ENCODE data around the gene NYAP2.

The NYAP2 gene

DNA sequence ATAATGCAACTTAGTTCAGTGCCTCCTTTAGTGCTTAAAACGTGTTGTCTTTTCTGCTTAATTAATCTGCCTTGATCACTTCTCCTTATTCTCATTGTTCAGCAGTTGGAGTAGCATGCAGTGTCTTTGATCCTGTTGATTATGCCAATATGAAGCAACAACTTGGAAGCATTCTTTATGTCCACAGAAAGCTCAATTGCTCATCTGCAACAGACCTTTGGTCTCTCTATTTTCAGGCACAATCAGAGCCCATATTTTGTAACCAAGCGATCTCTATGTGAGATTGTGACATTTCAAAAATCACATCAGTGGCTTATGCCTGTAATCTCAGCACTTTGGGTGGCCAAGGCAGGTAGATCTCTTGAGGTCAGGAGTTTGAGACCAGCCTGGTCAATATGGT lies 217.3 kb downstream of the NYAP2 start:
- no peak for DNase-seq (ENCODE audit: low read depth, low spot score)

- DNase-seq (ENCODE audit: low read depth, low spot score), result no peak
These were observed 220.7 kb downstream of the NYAP2 start for GRCh38 chr2:225620227-225620626.

DNA sequence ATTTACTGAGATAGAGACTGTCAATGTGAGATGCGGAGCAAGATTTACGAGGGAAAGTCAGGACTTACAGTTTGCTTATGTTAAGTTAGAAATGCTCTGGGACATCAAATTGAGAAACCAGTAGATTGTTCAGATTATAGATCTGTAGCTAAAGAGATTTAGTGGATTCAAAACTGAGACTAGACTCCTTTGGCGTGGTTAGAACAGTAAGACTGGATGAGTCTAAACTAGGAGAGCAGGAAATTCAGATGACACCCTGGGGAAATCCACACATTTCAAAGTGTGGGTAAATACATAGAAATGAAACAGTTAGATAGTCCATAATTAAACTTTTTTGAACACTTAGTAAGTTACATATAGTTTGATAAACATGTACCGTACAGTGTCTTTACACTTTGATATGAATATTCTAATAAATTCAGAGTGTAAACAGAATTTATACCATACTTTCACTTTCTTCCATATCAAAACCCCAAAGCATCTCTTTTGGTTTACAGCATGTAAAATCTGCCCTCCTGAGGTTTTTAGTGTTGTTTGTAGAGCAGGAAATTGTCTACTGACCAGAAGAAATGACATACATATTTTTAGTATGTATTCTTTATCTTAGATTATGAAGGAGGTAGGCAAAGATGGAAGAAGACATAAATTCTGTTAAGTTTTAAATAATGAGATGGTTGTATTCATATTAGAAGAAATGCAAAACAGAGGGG lies 231.5 kb downstream of the NYAP2 start:
- DNase-seq (ENCODE audit: low read depth, low spot score), result no peak

DNA sequence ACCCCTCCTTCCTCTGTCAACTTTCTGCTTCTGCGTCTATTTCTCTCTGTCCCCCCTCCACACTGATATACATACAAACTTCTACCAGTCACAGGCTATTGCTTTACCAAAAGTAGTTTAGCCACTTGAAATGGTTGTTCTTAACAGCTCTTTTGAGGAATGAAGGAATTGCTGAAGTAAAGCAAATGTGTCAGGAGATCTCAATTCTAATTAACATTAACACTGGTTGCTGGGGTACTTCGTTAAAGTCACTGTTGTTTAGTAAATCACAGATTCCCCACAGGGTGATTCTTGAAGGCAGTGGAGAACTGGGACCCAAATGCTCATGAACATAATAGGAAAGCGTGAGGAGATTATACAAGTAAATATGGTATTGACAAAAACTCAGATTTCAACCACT lies 232.8 kb downstream of the NYAP2 start:
- DNase-seq (ENCODE audit: low read depth, low spot score), result no peak

GRCh38 chr2:225636558-225636957 lies 237.0 kb downstream of the NYAP2 start:
- no peak for DNase-seq (ENCODE audit: low read depth, low spot score)

DNA sequence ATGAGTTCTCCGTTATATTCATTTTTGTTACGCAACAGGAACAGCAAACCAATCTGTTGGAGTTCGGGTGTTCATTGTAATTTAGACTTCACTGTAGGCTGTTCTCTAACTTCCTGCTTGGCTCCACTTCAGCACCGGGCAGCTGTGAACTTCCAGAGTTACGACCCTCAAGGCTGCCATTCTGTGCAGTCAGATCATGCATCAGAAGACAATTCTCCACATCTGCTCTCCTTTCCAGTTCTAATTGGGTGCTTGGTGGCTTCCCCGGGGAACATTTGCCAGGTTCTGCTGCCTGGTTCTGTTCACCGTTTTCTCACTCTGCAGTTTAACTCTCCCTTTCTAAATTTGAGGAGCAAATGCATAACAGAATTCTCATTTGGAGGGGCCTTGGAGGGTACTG lies 237.7 kb downstream of the NYAP2 start:
- DNase-seq (ENCODE audit: low read depth, low spot score), result no peak

DNA sequence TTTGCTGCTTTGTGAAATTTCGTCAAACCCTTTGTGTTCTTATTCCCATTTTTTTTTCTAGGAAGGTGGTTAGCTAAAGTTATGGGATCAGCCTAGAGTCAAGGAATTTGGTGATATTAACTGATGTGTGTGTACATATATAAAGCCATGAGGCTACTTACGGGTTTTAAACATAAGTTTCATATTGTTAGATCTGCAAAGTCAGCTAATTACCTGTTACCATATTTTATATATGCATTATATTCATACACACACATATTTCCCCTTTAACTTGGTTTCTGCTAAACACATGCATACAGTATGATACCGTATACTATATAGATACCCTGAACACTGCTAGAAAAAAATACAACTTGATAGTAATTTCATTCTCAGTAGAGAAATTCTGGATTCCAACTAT lies 241.0 kb downstream of the NYAP2 start:
- no peak for DNase-seq (ENCODE audit: low read depth, low spot score)

GRCh38 chr2:225649274-225649673 lies 249.8 kb downstream of the NYAP2 start:
- DNase-seq (ENCODE audit: low read depth, low spot score), result no peak

DNA sequence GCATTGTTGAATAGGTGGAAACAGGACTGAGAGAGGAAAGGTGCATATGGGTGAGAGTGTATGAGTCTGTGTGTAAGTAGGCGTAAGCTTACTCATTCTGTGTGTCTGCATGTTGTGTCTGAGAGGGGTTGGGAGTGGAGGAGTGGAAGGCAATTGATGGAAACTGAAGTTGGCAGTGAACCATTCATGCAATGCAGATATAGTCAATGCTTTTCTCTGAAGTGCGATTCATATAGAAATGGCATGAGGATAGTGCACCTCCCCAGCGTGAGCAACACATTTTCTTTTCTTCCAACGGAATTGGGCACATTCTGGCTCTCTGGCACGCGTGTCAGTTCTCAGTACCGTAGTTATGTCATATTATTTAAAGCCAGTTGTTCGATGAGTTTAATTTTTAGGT lies 250.5 kb downstream of the NYAP2 start:
- no peak for DNase-seq (ENCODE audit: low read depth, low spot score)

- peak; percentile 38 for DNase-seq (ENCODE audit: low read depth, low spot score)
These were observed 261.0 kb downstream of the NYAP2 start for GRCh38 chr2:225660262-225661131.

- no peak for DNase-seq (ENCODE audit: low read depth, low spot score)
These were observed 262.6 kb downstream of the NYAP2 start for GRCh38 chr2:225662101-225662500.

GRCh38 chr2:225667445-225667844 lies 267.9 kb downstream of the NYAP2 start:
- DNase-seq (ENCODE audit: low read depth, low spot score), result no peak

DNA sequence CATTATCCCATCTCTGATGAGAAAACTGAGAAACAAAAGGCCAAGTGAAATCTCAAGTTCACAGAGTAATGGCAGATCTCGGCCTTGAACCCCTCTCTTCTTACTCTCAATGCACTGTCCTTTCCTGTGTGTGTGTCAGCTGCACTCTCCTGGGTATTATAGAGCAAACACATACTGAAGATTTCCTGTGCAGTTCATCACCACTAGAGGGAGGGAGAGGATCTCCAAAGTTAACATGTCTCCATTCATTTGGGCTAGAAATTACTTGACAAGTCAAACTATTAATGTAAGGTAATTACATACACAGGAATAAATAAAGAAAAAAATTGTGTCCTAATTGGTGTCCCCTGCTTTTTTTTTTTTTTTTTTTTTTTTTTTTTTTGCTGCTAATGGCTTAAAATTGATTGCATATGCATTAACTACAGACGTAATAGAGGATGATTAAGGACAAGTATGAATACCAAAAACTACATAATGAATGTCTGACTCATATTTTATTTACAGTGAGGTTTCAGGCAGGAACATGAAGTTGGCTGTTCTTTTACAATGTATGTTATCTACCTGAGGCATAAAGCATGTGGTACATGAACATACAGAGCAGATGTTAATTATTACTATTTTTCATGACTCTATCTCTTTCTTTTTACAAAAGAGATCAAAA lies 269.2 kb downstream of the NYAP2 start:
- no peak for DNase-seq (ENCODE audit: low read depth, low spot score)

- DNase-seq (ENCODE audit: low read depth, low spot score), result no peak
These were observed 270.8 kb downstream of the NYAP2 start for GRCh38 chr2:225670111-225670974.

- no peak for DNase-seq (ENCODE audit: low read depth, low spot score)
These were observed 279.3 kb downstream of the NYAP2 start for GRCh38 chr2:225678792-225679191.

DNA sequence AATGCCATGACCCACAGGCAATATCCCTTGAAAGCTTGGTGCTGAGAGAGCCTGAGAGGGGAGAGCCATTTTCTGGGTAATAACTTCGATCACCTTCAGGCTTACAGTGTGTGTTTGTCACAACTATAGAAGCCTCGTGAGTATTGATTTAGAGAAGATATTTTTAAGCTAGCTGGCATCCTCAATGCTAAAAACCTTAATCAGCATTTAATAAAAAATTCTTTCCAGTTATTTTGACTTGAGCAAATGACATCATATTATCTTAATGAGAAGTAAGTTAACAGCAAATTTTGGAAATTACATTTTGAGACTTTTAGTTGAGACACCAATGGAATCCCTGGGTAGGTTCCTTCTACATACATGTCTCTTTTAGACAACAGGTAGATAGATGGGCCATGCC lies 283.7 kb downstream of the NYAP2 start:
- no peak for DNase-seq (ENCODE audit: low read depth, low spot score)

- no peak for DNase-seq (ENCODE audit: low read depth, low spot score)
These were observed 290.6 kb downstream of the NYAP2 start for GRCh38 chr2:225690153-225690552.

- no peak for DNase-seq (ENCODE audit: low read depth, low spot score)
These were observed 292.2 kb downstream of the NYAP2 start for GRCh38 chr2:225691711-225692110.

- DNase-seq (ENCODE audit: low read depth, low spot score), result no peak
These were observed 293.7 kb downstream of the NYAP2 start for GRCh38 chr2:225693259-225693658.

GRCh38 chr2:225694664-225695063 lies 295.2 kb downstream of the NYAP2 start:
- DNase-seq (ENCODE audit: low read depth, low spot score), result no peak

- DNase-seq (ENCODE audit: low read depth, low spot score), result no peak
These were observed 298.4 kb downstream of the NYAP2 start for GRCh38 chr2:225697936-225698335.

All from ELF-1 (cell line).